ENCODE results near the gene ZNF518B. TPM values are rescaled to one million over a fixed set of nuclear protein-coding genes. Genes with fewer than 3 reads are reported as not detected.

Gene ZNF518B
- total RNA-seq = 10 to 100 TPM; 15.7 to 21.9 (median 20.9) TPM

- Histone ChIP-seq H3K4me1 (peaks cover 26% of the 10 kb centered on the region), H3K4me3 (peak within 1 kb of the TSS; percentile 59), H3K27me3 (peaks cover 20% of the 10 kb centered on the region), H3K9me3 (no peaks in the 10 kb centered on the region), H3K27ac (peak within 1 kb of the TSS; percentile 45), H3K36me3 (peaks cover 12% of the 10 kb centered on the region)
- no peak for TF ChIP-seq POLR2A (IDR thresholded peaks at IDR 0.05)
- TF ChIP-seq POLR2AphosphoS5 (IDR thresholded peaks at IDR 0.05) = no peak
- no peak for TF ChIP-seq CTCF (IDR thresholded peaks at IDR 0.05)
- no peak for TF ChIP-seq EP300 (IDR thresholded peaks at IDR 0.05)
- peak; percentile 70 to 80 for DNase-seq (ENCODE audit: low spot score in 2 of 2)
- whole genome bisulfite sequencing = 5% methylated on average over 16 of the region's 60 CpGs
These were observed at the start of gene ZNF518B for GRCh38 chr4:10457255-10457801. ZNF518B (minus strand) TSS chr4:10457426; CDS start chr4:10446328, 11,098 bp downstream.

GRCh38 chr4:10506077-10506476, 48.9 kb upstream of the ZNF518B start:
- no peaks in the 10 kb centered on the region for H3K36me3 ChIP-seq
- TF ChIP-seq POLR2AphosphoS5 (IDR thresholded peaks at IDR 0.05) = no peak
- TF ChIP-seq EP300 (IDR thresholded peaks at IDR 0.05) = no peak
- no peak for TF ChIP-seq POLR2A (IDR thresholded peaks at IDR 0.05)
- no peak for TF ChIP-seq CTCF (IDR thresholded peaks at IDR 0.05)
- no peaks in the 10 kb centered on the region for H3K9me3 ChIP-seq
- no peak overlapping the region for H3K27ac ChIP-seq
- no peaks in the 10 kb centered on the region for H3K4me1 ChIP-seq
- 87% methylated on average over 4 of the region's 4 CpGs for WGBS
- no peak overlapping the region for H3K4me3 ChIP-seq
- DNase-seq (ENCODE audit: low spot score in 2 of 2) = no peak
- H3K27me3 ChIP-seq = no peaks in the 10 kb centered on the region

GRCh38 chr4:10504570-10505179, 47.4 kb upstream of the ZNF518B start:
- no peak overlapping the region for H3K27ac ChIP-seq
- WGBS = 58% methylated on average over 5 of the region's 5 CpGs
- TF ChIP-seq CTCF (IDR thresholded peaks at IDR 0.05) (no peak), EP300 (IDR thresholded peaks at IDR 0.05) (no peak), POLR2AphosphoS5 (IDR thresholded peaks at IDR 0.05) (no peak), POLR2A (IDR thresholded peaks at IDR 0.05) (no peak)
- no peaks in the 10 kb centered on the region for H3K27me3 ChIP-seq
- no peak for DNase-seq (ENCODE audit: low spot score in 2 of 2)
- no peaks in the 10 kb centered on the region for H3K9me3 ChIP-seq
- no peak overlapping the region for H3K4me3 ChIP-seq
- no peaks in the 10 kb centered on the region for H3K4me1 ChIP-seq
- H3K36me3 ChIP-seq = no peaks in the 10 kb centered on the region

GRCh38 chr4:10502717-10503116, 45.5 kb upstream of the ZNF518B start:
- DNase-seq (ENCODE audit: low spot score in 2 of 2) = no peak
- WGBS = 79% methylated on average over 5 of the region's 5 CpGs
- Histone ChIP-seq H3K4me3 (no peak overlapping the region), H3K27ac (no peak overlapping the region), H3K9me3 (no peaks in the 10 kb centered on the region), H3K36me3 (no peaks in the 10 kb centered on the region), H3K27me3 (no peaks in the 10 kb centered on the region), H3K4me1 (no peaks in the 10 kb centered on the region)
- TF ChIP-seq CTCF (IDR thresholded peaks at IDR 0.05) (no peak), POLR2AphosphoS5 (IDR thresholded peaks at IDR 0.05) (no peak), POLR2A (IDR thresholded peaks at IDR 0.05) (no peak), EP300 (IDR thresholded peaks at IDR 0.05) (no peak)

GRCh38 chr4:10500776-10501175, 43.5 kb upstream of the ZNF518B start:
- H3K4me3 ChIP-seq = no peak overlapping the region
- H3K9me3 ChIP-seq = no peaks in the 10 kb centered on the region
- no peak for TF ChIP-seq POLR2A (IDR thresholded peaks at IDR 0.05)
- no peak for TF ChIP-seq CTCF (IDR thresholded peaks at IDR 0.05)
- no peak for TF ChIP-seq EP300 (IDR thresholded peaks at IDR 0.05)
- no peaks in the 10 kb centered on the region for H3K4me1 ChIP-seq
- H3K27me3 ChIP-seq = no peaks in the 10 kb centered on the region
- DNase-seq (ENCODE audit: low spot score in 2 of 2) = no peak
- WGBS = 71% methylated on average over 6 of the region's 6 CpGs
- H3K36me3 ChIP-seq = no peaks in the 10 kb centered on the region
- H3K27ac ChIP-seq = no peak overlapping the region
